ENCODE results near the gene DAB2IP.

DAB2IP gene

DNA sequence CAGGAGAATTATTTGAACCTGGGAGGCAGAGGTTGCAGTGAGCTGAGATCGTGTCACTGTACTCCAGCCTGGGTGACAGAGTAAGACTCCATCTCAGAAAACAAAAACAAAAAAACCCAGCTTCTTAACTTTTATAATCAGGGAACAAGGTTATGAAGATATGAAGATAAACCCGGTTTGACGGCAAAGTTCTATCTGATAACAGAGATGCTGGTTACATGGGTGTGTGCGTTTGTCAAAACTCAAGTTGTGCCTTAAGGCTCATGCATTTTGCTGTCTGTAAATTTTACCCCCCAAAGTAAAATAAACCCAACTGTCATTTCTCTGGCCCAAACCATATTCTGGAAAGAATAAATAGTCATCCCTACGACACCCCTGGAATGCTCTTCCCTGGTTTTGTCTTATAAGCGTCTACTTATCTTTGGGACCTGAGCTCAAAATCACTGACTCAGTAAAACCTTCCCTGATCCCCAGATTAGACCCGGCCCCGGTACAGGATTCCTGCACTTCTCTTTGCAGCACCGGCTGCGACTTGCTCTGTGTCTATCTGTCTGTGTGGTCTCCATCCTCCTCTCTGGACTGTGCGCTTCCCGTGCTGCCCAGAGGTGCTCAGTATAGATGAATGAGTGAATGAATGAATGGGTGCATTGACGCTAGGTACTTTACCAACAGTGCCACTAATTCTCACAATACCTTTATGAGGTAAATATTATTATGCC, 172.2 kb downstream of the DAB2IP start:
- no peak for DNase-seq

DNA sequence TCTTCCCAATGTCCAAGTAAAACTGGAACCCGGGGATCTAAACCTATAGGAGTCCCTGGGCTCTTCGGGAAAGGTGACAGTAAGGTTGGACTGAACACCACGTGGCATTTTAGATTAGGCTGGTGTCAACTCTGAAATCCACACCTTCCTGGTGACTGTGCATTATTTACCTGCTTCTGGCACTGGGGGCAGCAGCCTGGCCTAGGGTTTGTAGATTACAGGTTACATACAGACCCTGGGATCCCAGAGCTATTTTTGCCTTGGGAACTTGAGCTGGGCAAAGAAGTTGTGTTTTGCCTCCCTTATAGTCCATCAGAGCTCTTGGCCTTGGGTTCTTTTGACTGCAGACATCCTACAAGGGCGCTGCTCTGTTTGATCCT, 173.2 kb downstream of the DAB2IP start:
- no peak for DNase-seq

DNA sequence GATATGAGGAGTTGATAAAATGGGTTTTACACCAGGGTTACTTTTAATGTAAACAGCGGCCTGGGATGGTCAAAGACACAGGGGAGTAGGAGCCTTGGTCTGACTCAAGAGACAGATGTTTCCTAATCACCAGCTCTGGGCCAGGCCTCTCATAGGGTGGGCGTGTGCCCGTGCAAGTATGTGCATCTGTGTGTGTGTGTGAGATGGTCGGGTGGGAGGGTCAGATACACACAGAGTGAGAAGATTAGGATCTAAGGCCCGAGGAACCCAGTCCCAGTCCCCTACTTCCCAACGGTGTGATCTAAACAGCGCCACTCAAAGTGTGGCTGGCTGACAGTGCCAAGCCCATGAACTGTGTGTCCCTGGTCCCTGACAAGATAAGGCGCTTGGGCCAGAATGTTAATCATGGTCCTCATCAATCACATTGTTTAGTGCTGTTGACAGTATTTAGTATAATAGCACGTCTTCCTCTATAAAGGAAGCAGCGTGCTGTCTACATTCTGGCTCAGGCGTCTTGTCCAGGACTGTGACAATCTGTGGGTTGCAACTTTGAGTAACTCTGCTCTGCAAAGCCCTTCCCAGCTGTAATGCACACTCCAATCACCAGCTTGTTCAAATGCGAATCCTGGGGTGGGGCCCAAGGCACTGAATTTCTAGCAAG, 173.7 kb downstream of the DAB2IP start:
- DNase-seq: no peak

DNA sequence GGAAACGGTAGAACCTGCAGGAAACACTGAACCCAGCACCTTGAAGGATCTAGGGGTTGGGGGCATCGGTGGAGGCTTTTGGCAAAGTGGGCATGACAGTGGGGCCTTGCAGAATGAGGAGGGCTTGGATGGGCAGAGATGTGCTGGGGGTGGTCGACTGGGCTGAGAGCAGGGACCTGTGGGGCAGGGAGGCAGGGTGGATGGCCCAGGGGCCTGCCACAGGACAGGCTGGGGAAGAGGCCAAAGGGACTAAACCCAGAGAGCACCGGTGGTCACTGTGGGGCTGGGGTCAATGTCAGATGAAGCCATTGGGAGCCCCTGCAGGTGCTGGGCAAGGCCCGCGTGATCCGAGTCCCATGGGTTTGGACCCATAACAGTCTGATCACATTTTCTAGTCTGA, 175.3 kb downstream of the DAB2IP start:
- DNase-seq: no peak

DNA sequence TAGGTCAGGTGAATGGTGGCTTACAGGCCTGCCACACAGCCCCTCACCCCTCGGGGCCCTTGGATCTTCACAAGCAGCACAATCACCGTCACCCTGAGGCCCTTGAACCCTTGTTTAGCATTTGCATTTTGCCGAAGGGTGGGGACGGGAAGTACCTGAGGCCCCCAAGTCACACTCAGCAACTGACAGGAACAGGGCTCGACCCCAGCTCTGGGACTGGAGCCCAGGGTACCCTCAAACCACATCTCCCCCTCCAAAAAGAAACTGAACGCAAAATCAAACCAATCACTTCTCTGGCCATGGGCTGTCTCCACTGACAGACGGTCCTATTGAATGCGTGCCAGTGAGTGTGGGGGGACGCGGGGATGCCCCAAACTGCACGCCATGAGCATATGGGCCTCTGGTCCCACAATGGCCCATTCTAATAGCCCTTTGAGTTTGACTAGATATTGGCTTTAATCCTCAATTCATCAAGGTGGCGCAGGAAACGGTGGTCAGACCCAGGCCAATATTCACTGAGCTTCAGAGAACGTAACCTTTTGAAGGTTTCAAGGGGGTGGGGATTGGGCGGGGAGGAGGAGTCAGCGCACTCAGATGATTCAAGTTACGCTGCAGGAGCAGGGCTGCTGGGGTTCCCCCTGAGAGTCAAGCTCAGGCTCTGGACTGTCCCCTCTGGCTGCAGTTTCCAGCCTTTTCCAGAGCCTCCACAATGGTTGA, 176.0 kb downstream of the DAB2IP start:
- DNase-seq: no peak

DNA sequence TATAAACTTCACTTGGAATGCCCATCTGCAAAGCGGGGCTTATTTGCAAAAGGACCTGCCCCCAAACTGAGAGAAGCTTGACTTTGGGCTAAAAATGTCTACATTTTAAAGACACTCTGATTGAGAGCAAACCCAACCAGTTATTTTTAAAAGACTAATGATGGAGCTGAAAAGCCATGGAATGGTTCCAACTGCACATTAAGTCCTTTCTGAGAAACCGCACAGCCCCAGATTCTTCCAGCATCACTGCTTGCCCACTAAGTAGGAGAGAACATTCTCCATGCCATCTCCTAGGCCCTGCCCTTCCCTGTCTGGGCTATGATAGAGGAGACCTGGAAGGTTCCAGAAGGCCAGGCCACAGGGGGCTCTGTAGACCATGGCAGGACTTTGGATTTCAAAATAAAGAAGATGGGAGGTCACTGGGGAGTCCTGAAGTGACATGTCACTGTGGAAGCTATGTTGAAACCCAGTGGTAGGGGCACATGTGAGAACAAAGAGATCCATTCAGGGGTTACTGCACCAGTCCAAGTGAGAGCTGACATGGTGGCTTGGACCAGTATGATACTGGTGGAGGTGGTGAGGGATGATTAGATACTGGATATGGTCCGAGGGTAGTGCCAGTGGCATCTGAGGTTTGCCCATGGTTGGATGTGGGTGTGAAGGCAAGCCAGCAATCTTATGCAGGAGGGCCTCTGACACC, 179.2 kb downstream of the DAB2IP start:
- no peak for DNase-seq

DNA sequence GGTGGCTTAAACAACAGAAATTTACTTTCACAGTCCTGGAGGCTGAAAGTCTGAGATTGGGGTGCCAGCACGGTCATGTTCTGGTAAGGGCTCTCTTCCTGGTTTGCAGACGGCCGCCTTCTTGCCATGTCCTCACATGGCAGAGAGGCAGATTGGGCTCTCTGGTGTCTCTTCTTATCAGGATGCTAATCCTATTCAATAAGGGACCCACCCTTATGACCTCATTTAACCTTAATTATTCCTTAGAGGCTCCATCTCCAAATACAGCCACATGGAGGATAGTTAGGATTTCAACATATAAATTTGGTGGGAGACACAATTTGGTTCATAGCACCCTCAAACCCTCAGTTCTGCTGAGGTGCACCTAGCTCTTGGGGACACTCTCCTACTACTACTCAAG, 180.4 kb downstream of the DAB2IP start:
- DNase-seq: no peak

DNA sequence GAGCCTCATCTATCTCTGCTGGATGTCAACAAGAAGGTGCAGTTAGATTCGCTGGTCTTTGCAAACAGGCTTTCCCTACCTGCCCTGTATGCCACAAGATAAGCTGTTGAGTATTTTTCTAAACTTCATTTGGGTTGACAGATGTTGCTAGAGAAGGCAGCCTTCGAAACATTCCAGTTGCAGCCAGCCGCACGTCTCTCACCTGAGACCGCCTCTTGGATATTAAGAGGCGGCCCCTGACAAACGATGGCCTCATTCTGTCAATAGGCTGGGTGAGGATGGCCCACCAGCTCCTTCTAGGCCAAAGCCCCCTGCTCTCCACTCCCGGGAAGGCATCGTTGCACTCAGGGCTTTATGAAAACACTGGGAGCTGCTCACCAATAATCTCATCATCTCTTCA, 181.6 kb downstream of the DAB2IP start:
- DNase-seq: no peak

All from NCI-H1694 (cell line).